ENCODE measurements around the gene RASGRP2.

DNA sequence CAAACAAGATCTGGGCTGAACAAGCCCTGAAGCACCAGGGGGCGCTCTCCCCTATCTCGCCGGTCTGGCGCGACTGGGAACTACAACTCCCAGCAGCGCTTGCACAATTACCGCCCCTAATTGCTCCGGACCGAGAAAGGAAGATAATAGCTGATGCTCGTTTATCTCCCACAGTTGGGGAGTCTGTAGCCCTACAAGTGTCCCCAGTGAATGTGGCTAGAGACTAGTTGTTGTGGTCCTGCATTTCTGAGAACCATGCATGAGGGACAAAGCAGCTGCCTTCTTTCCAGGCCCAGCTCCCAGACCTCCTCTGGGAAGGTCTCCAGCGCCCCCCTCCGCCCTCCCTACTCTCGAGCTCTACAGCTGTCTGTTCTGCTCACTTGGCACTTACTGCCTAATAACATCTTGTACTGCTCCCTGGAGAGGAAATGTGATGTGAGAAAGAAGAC lies 55.4 kb downstream of the RASGRP2 start:
- TF ChIP-seq, protein P1, sequence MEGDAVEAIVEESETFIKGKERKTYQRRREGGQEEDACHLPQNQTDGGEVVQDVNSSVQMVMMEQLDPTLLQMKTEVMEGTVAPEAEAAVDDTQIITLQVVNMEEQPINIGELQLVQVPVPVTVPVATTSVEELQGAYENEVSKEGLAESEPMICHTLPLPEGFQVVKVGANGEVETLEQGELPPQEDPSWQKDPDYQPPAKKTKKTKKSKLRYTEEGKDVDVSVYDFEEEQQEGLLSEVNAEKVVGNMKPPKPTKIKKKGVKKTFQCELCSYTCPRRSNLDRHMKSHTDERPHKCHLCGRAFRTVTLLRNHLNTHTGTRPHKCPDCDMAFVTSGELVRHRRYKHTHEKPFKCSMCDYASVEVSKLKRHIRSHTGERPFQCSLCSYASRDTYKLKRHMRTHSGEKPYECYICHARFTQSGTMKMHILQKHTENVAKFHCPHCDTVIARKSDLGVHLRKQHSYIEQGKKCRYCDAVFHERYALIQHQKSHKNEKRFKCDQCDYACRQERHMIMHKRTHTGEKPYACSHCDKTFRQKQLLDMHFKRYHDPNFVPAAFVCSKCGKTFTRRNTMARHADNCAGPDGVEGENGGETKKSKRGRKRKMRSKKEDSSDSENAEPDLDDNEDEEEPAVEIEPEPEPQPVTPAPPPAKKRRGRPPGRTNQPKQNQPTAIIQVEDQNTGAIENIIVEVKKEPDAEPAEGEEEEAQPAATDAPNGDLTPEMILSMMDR (conservative IDR thresholded peaks at IDR 0.05): peak; percentile 98
- TF ChIP-seq ZFX (IDR thresholded peaks at IDR 0.05): no peak

All from C4-2B (cell line).